ENCODE results near the gene CCDC87.
"Not testable (repeated sequence)": the region's sequence is repeated elsewhere in the genome, so short reads cannot be mapped to it uniquely, and the experiment has no call there.

Gene CCDC87

DNA sequence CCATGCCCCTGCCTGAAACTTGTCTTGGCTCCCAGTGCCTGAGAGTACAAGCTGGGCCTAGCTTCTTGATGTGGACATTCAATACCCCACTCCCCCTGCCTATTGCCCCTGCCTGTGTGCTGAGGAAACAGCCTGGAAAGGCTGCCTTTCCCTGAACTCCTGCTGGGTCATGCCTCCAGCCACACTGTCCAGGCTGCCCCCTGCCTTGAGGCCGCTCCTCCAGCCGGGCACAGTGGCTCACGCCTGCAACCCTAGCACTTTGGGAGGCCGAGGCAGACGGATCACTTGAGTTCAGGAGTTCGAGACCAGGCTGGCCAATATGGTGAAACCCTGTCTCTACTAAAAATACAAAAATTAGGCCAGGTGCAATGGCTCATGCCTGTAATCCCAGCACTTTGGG is 10.2 kb upstream of the CCDC87 start:
- Mint-ChIP-seq H3K27me3 (no peaks in the 10 kb centered on the region), H3K27ac (no peak overlapping the region), H3K36me3 (ENCODE audit: low read depth) (peaks cover 4% of the 10 kb centered on the region)

DNA sequence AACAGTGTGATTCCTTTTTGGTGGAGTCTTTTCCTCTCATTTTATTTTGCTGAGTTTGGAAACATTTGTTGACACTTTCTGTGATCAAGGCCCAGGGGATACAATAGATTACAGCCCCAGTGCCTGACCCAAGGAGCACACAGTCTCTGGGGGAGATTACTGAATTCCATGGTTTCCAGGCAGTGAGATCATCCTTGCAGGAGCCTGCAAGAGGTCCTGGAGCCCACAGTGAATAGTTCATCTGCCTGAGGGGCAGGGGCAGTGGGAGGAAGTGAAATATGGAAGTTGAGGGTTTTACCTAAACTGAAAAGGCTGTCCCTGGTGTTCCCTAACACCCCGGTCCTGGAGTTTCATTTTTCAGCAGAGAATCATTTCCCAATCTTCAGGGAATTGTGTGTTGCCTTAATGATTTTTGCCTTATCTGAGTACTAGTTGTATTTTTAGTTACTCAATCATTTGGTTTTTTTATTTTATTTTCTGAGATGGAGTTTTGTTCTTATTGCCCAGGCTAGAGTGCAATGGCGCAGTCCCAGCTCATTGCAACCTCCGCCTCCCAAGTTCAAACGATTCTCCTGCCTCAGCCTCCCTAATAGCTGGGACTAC is 7.9 kb upstream of the CCDC87 start:
- H3K4me3 Mint-ChIP-seq, result no peak overlapping the region
- no peaks in the 10 kb centered on the region for H3K27me3 Mint-ChIP-seq
- H3K4me1 Mint-ChIP-seq, result peaks cover under 1% of the 10 kb centered on the region
- no peak for DNase-seq
- no peak for ATAC-seq
- H3K9me3 Mint-ChIP-seq, result no peaks in the 10 kb centered on the region
- no peak overlapping the region for H3K27ac Mint-ChIP-seq
- peaks cover 6% of the 10 kb centered on the region for H3K36me3 Mint-ChIP-seq (ENCODE audit: low read depth)

More for the DNA sequence above, 10.2 kb upstream of the CCDC87 start:
- Mint-ChIP-seq H3K4me1 (peaks cover 3% of the 10 kb centered on the region), H3K9me3 (no peaks in the 10 kb centered on the region), H3K4me3 (no peak overlapping the region)
- no peak for ATAC-seq
- no peak for DNase-seq

DNA sequence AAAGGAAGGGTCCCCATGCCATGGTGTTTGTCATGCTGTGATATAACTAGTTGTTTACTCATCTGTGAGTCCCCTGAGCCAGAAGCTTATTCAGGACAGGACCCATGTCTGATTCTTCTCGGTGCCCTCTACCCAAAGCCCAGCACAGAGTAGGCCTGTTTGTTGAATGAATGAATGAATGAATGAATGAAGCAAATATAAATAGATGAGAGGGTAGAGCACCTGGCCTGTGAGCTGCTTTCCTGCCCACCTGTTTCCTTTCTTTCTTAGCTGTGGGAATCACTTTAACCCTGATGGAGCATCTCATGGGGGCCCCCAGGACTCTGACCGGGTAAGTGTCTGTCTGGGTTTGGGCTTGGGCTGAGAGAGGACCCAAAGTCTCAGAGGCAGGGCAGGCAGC is 7.4 kb upstream of the CCDC87 start:
- Mint-ChIP-seq H3K27me3 (no peaks in the 10 kb centered on the region), H3K27ac (no peak overlapping the region), H3K9me3 (no peaks in the 10 kb centered on the region), H3K4me3 (no peak overlapping the region), H3K4me1 (peaks cover 5% of the 10 kb centered on the region), H3K36me3 (ENCODE audit: low read depth) (peaks cover 6% of the 10 kb centered on the region)
- no peak for ATAC-seq
- no peak for DNase-seq

DNA sequence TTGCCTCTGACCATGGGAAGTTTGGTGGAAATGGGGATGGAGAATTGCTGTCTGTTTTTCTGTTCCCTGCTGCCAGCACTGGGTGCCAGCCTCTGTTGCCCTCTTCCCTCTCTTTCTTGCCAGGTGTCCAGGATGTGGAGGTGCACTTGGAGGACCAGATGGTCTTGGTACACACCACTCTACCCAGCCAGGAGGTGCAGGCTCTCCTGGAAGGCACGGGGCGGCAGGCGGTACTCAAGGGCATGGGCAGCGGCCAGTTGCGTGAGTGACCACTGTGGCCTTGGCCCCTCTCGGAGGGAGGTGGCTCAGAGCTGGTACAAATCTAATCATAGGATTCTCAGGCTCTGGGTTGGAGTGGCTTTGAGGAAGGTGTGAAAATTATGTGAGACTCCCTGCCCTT is 6.1 kb upstream of the CCDC87 start:
- H3K36me3 Mint-ChIP-seq (ENCODE audit: low read depth), result peaks cover 1% of the 10 kb centered on the region
- no peak overlapping the region for H3K27ac Mint-ChIP-seq
- H3K9me3 Mint-ChIP-seq, result no peaks in the 10 kb centered on the region
- DNase-seq (no peak), ATAC-seq (no peak)
- peaks cover 13% of the 10 kb centered on the region for H3K4me1 Mint-ChIP-seq
- no peaks in the 10 kb centered on the region for H3K27me3 Mint-ChIP-seq
- H3K4me3 Mint-ChIP-seq, result no peak overlapping the region

DNA sequence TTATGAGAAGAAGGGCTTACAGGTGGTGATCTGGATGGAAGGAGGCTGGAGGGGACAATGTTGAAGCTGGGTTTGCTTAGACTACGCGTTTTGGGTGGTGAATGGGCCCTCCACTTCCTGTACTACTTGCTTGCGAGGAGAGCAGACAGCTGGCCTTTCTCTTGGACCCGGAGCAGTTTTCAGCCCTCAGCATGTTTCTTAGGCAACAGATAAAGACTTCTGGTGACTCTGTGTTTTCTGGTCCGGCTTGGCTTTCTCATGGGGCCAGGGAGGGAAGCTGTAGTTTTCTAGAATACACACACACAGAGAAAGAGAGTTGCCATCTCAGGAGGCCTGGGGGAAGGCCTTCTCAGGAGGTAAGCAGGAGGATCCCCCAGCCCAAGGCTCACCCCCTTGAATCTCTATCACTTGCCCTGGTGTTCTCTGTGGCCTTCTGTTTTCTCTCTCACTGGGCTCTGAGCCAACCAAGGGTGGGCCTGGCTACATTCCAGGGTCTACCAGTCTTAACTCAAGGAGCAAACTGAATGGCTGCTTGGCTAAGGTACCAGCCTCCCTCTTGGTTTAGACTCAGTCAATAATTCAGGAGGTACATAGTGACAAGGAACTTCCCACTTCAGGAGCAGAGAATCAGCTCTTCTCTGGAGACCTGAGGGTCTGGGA is 2.5 kb upstream of the CCDC87 start:
- Mint-ChIP-seq H3K27ac (peak overlapping the region; percentile 8), H3K4me3 (peak overlapping the region; percentile 37), H3K9me3 (no peaks in the 10 kb centered on the region), H3K27me3 (no peaks in the 10 kb centered on the region), H3K36me3 (ENCODE audit: low read depth) (peaks cover 1% of the 10 kb centered on the region), H3K4me1 (peaks cover 30% of the 10 kb centered on the region)
- ATAC-seq, result no peak
- no peak for DNase-seq

DNA sequence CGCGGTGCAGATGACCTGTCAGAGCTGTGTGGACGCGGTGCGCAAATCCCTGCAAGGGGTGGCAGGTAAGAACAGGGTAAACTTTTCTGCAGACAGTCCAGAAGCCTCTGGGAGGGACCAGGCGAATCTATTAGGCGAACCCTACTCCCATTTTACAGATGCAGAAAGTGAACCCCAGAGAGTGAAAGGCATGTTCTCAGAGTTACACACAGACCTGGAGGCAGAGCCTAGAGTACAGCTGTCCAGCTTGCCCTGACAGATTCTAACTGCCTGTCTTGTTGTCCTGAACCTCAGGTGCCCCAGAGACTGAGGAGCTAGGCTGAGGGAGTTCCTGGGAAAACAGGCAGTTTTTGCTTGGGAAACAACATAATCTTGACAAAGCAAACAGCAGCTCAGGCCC is 787 bp upstream of the CCDC87 start:
- no peak for ATAC-seq
- peaks cover 1% of the 10 kb centered on the region for H3K36me3 Mint-ChIP-seq (ENCODE audit: low read depth)
- no peaks in the 10 kb centered on the region for H3K9me3 Mint-ChIP-seq
- H3K4me1 Mint-ChIP-seq, result peaks cover 30% of the 10 kb centered on the region
- DNase-seq, result no peak
- H3K27ac Mint-ChIP-seq, result peak overlapping the region; percentile 93
- no peaks in the 10 kb centered on the region for H3K27me3 Mint-ChIP-seq
- H3K4me3 Mint-ChIP-seq, result peak overlapping the region; percentile 93

DNA sequence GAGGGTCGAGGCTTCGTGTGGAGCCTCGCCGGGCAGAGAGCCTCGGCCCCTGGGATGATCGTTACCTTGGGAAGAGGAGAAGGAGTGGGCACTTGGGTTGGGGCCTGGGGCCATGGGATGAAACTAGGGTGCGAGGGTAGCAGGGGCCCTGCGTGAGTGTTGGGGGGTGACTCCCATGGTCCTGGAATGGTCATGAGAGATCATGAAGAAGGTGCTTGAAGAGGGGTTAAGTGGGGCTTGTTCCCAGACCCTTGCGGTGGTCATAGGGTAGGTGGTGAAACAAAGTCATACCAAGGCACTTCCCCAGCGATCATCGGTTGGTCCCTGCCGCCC is 406 bp upstream of the CCDC87 start:
- DNase-seq, result no peak
- H3K36me3 Mint-ChIP-seq (ENCODE audit: low read depth), result peaks cover 1% of the 10 kb centered on the region
- H3K27ac Mint-ChIP-seq, result peak overlapping the region; percentile 93
- ATAC-seq, result no peak
- H3K4me1 Mint-ChIP-seq, result peaks cover 30% of the 10 kb centered on the region
- no peaks in the 10 kb centered on the region for H3K9me3 Mint-ChIP-seq
- H3K27me3 Mint-ChIP-seq, result no peaks in the 10 kb centered on the region
- H3K4me3 Mint-ChIP-seq, result peak overlapping the region; percentile 93

DNA sequence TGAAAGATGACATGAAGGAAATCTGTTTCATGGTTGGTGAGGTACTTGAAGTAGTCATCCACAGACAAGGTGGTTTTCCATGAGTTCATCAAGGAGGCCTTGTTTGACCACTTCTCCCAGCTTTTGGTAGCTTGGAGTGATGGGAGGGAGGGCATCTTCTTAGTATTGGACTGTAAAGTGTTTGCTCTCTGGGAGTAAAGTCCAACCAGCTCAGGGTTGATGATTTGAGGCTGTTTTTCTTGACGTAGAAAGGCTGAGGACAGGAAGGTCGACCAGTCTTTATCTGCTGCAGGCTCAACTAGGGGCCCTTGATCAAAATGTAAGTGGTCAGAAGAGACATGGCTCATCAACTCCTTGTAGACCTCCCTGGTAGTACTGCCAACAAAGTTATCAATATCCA is 1.7 kb downstream of the CCDC87 start:
- H3K4me3 Mint-ChIP-seq, result no peak overlapping the region
- no peak overlapping the region for H3K27ac Mint-ChIP-seq
- ATAC-seq (no peak), DNase-seq (no peak)
- H3K27me3 Mint-ChIP-seq, result no peaks in the 10 kb centered on the region
- no peaks in the 10 kb centered on the region for H3K9me3 Mint-ChIP-seq
- H3K4me1 Mint-ChIP-seq, result peaks cover 30% of the 10 kb centered on the region
- no peaks in the 10 kb centered on the region for H3K36me3 Mint-ChIP-seq (ENCODE audit: low read depth)

DNA sequence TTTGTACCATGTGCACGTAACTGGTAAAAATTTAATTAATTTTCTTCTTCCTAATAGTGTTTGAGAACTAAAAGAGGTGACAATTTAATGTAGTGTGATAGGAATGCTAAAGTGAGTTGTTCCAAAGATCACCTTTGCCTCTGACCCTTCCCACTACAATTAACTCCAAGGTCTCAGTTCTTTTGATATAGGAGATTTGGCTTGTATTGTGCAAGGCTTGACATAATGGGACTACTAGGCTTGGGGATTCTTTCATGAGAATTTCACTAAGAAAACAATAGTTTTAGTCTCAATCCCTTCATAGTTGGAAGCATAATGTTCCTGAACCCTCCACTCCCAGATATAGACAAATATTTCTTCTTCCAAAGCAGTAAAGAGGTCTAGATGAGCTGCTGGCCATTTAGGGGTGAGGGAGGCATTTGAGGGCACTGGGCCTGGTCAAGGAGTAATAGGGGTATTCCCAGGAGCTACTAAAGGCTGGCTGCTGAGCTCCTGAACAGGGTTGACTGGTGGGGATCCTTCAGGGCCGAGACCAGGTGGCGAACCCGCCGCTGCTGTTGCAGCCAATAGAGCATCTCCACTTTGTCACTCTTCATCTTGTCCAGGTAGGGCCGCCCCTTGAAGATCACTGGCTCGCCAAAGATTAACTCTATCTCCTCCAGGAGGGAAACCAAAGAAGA is 2.7 kb downstream of the CCDC87 start:
- Mint-ChIP-seq H3K4me1 (peaks cover 24% of the 10 kb centered on the region), H3K36me3 (ENCODE audit: low read depth) (no peaks in the 10 kb centered on the region), H3K9me3 (no peaks in the 10 kb centered on the region), H3K4me3 (no peak overlapping the region), H3K27me3 (no peaks in the 10 kb centered on the region), H3K27ac (no peak overlapping the region)
- ATAC-seq (no peak), DNase-seq (no peak)

DNA sequence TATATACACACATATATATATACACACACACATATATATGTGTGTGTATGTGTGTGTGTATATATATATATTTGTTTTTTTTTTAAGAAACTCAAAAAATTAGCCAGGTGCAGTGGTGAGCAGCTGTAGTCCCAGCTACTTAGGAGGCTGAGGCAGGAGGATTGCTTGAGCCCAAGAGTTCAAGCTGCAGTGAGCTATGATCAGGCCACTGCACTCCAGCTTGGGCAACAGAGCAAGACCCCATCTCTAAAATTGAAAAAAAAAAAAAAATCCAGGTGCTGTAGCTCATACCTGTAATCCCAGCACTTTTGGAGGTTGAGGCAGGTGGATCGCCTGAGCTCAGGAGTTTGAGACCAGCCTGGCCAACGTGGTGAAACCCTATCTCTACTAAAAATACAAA is 3.5 kb downstream of the CCDC87 start:
- H3K36me3 Mint-ChIP-seq (ENCODE audit: low read depth); H3K27ac Mint-ChIP-seq; H3K9me3 Mint-ChIP-seq; DNase-seq; ATAC-seq; H3K27me3 Mint-ChIP-seq; H3K4me3 Mint-ChIP-seq: not testable (repeated sequence)
- peaks cover 18% of the 10 kb centered on the region for H3K4me1 Mint-ChIP-seq

DNA sequence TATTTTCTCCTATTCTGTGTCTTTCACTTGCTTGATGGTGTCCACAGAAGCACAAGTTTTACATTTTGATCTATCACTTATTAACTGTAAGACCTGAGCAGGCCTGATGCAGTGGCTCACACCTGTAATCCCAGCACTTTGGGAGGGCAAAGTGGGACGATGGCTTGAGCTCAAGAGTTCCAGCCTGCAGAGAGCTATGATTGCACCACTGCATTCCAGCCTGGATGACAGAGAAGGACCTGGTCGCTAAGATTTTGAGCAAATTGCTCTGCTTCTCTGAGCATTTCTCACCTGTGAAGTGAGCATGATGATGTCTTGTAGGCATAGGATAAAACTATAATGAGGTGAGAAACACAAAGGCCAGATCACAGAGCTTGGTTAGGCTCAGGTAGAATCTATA is 6.7 kb downstream of the CCDC87 start:
- Mint-ChIP-seq H3K36me3 (ENCODE audit: low read depth) (no peaks in the 10 kb centered on the region), H3K4me1 (peaks cover under 1% of the 10 kb centered on the region), H3K27ac (no peak overlapping the region), H3K4me3 (no peak overlapping the region), H3K27me3 (no peaks in the 10 kb centered on the region), H3K9me3 (peaks cover 5% of the 10 kb centered on the region)
- DNase-seq, result no peak
- ATAC-seq, result no peak

DNA sequence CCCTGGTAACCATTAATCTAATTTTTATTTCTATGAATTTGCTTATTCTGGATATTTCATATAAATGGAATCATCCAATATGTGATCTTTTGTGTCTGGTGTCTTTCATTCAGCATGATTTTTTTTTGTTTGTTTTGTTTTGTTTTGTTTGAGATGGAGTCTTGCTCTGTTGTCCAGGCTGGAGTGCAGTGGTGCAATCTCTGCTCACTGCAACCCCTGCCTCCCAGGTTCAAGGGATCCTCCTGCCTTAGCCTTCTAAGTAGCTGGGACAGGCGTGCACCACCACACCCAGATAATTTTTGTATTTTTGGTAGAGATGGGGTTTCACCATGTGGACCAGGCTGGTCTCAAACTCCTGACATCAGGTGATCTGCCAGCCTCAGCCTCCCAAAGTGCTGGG is 7.4 kb downstream of the CCDC87 start:
- not testable (repeated sequence) for H3K4me1 Mint-ChIP-seq; H3K4me3 Mint-ChIP-seq; DNase-seq; H3K27ac Mint-ChIP-seq; H3K36me3 Mint-ChIP-seq (ENCODE audit: low read depth); H3K27me3 Mint-ChIP-seq; H3K9me3 Mint-ChIP-seq; ATAC-seq

DNA sequence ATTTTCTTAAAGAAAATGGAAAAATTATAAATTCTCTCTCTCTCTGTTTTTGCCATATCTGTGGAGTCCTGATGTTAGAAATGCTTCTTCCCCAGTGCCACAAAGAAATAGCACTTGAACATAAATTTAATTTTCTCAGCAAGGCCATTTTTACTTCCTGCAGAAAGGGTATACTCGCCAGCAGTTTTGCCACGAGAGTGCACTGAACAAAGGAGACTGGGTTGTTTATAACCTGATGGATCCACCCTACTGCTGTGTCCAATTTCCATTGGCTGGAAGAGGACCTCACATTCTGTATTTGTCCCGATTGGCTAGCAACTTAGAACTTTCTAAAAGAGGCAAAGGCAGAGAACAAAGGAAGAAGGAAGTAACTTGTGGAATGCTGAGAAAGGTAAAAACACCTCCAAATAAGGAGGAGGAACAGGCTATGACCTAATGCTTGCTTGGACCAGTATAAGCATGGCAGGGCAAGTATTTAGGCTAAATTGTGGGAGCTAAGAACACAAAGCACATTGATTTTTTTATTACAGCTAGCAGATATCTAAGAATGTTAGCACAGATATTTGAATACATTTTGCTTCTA is 10.2 kb downstream of the CCDC87 start:
- ATAC-seq; H3K9me3 Mint-ChIP-seq; H3K27me3 Mint-ChIP-seq; H3K36me3 Mint-ChIP-seq (ENCODE audit: low read depth); H3K4me3 Mint-ChIP-seq; H3K27ac Mint-ChIP-seq; DNase-seq: not testable (repeated sequence)
- H3K4me1 Mint-ChIP-seq, result peaks cover 17% of the 10 kb centered on the region

DNA sequence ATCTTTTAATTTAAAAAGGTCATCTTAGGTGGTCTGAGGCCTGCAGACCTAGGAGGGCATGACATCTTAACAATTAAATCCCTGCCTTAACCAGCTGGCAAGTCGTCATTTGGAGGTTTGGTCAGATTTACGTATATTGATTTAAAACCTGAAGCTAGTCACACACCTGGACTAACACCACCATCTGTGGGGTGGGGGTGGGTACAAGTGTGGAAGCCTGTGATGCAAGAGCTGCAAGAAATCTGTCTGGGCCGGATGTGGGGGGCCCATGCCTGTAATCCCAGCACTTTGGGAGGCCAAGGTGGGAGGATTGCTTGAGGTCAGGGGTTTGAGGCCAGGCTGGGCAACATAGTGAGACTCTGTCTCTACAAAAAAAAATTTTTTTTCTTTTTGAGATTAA is 11.6 kb downstream of the CCDC87 start:
- ATAC-seq, result no peak
- Mint-ChIP-seq H3K27ac (no peak overlapping the region), H3K36me3 (ENCODE audit: low read depth) (no peaks in the 10 kb centered on the region), H3K27me3 (peaks cover 2% of the 10 kb centered on the region), H3K4me3 (no peak overlapping the region), H3K9me3 (peaks cover 5% of the 10 kb centered on the region), H3K4me1 (peaks cover 17% of the 10 kb centered on the region)
- no peak for DNase-seq

DNA sequence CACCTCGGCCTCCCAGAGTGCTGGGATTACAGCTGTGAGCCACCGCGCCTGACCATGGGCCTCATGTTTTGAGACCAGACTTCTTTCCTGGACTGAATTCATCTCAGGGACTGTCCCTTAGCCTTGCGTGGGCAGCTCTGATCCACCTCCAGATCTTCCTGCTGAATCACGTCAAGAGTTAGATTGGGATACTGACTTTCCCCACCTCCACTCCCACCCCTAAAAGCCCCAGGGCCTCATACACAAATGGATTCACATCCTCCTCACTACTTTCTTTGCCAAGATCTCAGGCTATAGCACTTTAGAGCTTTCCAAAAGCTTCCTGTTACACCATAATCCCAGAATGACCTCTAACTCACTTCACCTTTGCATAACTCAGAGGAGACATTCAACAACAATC is 12.1 kb downstream of the CCDC87 start:
- H3K9me3 Mint-ChIP-seq, result peaks cover 5% of the 10 kb centered on the region
- H3K27me3 Mint-ChIP-seq, result peaks cover 2% of the 10 kb centered on the region
- no peak overlapping the region for H3K27ac Mint-ChIP-seq
- no peak overlapping the region for H3K4me3 Mint-ChIP-seq
- DNase-seq (no peak), ATAC-seq (no peak)
- no peaks in the 10 kb centered on the region for H3K36me3 Mint-ChIP-seq (ENCODE audit: low read depth)
- peaks cover 17% of the 10 kb centered on the region for H3K4me1 Mint-ChIP-seq

Data from activated naive CD8-positive, alpha-beta T cell treated with anti-CD3 and anti-CD28 coated beads, Interleukin-2, amount 50 U/mL, for 24 hours (primary cell).